ENCODE data around the gene HNF1B. TPM values are rescaled to one million over a fixed set of nuclear protein-coding genes. Genes with fewer than 3 reads are reported as not detected.

HNF1B gene, protein sequence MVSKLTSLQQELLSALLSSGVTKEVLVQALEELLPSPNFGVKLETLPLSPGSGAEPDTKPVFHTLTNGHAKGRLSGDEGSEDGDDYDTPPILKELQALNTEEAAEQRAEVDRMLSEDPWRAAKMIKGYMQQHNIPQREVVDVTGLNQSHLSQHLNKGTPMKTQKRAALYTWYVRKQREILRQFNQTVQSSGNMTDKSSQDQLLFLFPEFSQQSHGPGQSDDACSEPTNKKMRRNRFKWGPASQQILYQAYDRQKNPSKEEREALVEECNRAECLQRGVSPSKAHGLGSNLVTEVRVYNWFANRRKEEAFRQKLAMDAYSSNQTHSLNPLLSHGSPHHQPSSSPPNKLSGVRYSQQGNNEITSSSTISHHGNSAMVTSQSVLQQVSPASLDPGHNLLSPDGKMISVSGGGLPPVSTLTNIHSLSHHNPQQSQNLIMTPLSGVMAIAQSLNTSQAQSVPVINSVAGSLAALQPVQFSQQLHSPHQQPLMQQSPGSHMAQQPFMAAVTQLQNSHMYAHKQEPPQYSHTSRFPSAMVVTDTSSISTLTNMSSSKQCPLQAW
- total RNA-seq: 36.3 and 40.0 TPM in 2 replicates

GRCh38 chr17:37744961-37745800, at the start of gene HNF1B:
Gene HNF1B (minus strand): TSS chr17:37745059. CDS start chr17:37744884, 175 bp downstream.
- Mint-ChIP-seq H3K27me3 (peaks cover 39% of the 10 kb centered on the region), H3K4me3 (peak within 1 kb of the TSS; percentile 97), H3K36me3 (ENCODE audit: low read depth) (peaks cover 11% of the 10 kb centered on the region), H3K4me1 (peaks cover 49% of the 10 kb centered on the region), H3K9me3 (no peaks in the 10 kb centered on the region), H3K27ac (peak within 1 kb of the TSS; percentile 90)
- intact Hi-C loops (cut with micrococcal nuclease): loop anchor here (1.0 kb wide), 3 partner anchors 15 to 46 kb away; no protein-coding TSS in a partner anchor
- ATAC-seq (ENCODE audit: low read depth) (peak; percentile 73), DNase-seq (peak; percentile 67)
- TF ChIP-seq CTCF (IDR thresholded peaks at IDR 0.05): no peak
- CTCF ChIA-PET: interaction anchor here (0.8 to 4.0 kb wide), 5 partner anchors 20 to 46 kb away, joined by 3 to 32 read pairs (median 3); no protein-coding TSS in a partner anchor
- POLR2A ChIA-PET: interaction anchor here (0.6 to 5.3 kb wide), 25 partner anchors 9 to 375 kb away, joined by 3 to 112 read pairs (median 5); partner anchors contain the start of genes DDX52 and SYNRG

- Mint-ChIP-seq H3K9me3 (peaks cover 2% of the 10 kb centered on the region), H3K36me3 (ENCODE audit: low read depth) (no peaks in the 10 kb centered on the region), H3K4me3 (no peak overlapping the region), H3K27ac (no peak overlapping the region), H3K27me3 (peaks cover 13% of the 10 kb centered on the region), H3K4me1 (peaks cover 19% of the 10 kb centered on the region)
- ATAC-seq (ENCODE audit: low read depth): no peak
- CTCF ChIA-PET: interaction anchor here (0.8 to 5.6 kb wide), 16 partner anchors 9 to 223 kb away, joined by 3 to 84 read pairs (median 8); partner anchors contain the start of genes HNF1B and SYNRG
- no peak for DNase-seq
- intact Hi-C loops (cut with micrococcal nuclease): loop anchor here (5.0 kb wide), 1 partner anchor 50 kb away; no protein-coding TSS in a partner anchor
- POLR2A ChIA-PET: interaction anchor here (0.7 to 4.5 kb wide), 4 partner anchors 18 to 184 kb away, joined by 6 to 40 read pairs (median 24); partner anchors contain the start of genes HNF1B and SYNRG
- TF ChIP-seq CTCF (IDR thresholded peaks at IDR 0.05): no peak
Measured at GRCh38 chr17:37792787-37793186, 47.9 kb upstream of the HNF1B start.

DNA sequence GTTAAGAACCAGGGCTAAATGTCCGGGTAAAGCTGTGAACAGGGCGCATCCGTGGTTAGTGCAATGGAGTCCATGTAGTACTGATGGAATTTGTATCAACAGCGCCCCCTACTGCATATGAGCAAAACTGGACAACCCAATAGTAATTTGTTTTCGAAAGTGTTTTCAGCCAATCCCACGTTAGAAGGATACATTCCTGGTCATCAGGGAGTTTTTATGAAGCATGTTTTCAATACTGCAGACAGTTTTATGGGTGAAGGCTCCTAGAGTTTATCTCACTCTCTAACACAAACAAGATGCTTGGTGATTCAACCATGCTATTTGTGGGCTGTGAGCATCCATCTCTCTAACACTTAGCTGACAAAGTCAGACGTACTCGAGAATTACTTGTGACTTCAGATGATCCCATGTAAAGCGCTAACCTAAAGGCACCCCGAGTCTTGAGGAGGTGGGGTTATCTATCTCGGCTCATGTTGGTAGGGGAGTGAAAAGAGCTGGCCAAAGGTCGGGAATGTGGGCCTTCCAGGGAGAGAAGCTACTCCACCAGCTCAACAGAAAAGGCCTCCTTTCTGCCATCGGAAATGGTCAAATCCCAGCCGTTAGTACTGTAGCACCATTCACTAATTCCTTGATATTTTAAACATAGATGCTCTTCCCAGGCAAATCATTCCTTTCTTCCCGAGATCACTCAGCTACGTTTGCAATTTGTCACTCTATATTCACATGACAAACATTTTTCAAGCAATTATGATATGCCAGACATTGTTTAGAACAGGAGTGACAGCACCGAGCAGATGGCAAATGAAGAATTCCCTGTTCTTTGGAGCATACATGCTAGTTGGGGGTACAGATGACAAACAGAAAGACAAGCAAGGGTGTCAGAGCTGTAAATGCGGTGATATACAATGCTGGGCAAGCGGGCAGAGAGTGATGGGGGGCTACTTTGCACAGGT, 46.9 kb upstream of the HNF1B start:
- Mint-ChIP-seq H3K4me1 (peaks cover 19% of the 10 kb centered on the region), H3K4me3 (no peak overlapping the region), H3K27ac (no peak overlapping the region), H3K9me3 (no peaks in the 10 kb centered on the region), H3K36me3 (ENCODE audit: low read depth) (no peaks in the 10 kb centered on the region), H3K27me3 (peaks cover 11% of the 10 kb centered on the region)
- POLR2A ChIA-PET: interaction anchor here (0.9 to 4.5 kb wide), 6 partner anchors 8 to 183 kb away, joined by 3 to 40 read pairs (median 8); partner anchors contain the start of genes HNF1B and SYNRG
- peak; percentile 97 for ATAC-seq (ENCODE audit: low read depth)
- intact Hi-C loops (cut with micrococcal nuclease): loop anchor here (1.0 to 5.0 kb wide), 8 partner anchors 17 to 183 kb away; partner anchors contain the start of genes DDX52 and HNF1B
- CTCF ChIA-PET: interaction anchor here (0.6 to 5.6 kb wide), 30 partner anchors 8 to 264 kb away, joined by 3 to 84 read pairs (median 5); partner anchors contain the start of genes HNF1B and SYNRG
- DNase-seq: no peak
- no peak for TF ChIP-seq CTCF (IDR thresholded peaks at IDR 0.05)

Data from activated B cell treated with CpG ODN at 0.5 μM for 24 hours (primary cell).